Effector memory CD4-positive, alpha-beta T cell (primary cell): Measurements from ENCODE around the gene ECT2L.

Source experiments
- DNase-seq, 3 donors: peaks; one replicate each; pipeline ENCODE4 v3.0.0-alpha.2; 2020
- H3K27ac ChIP-seq: 2 replicates; pipeline ENCODE4 v1.7.0; 2013; ENCODE audit warnings: mild to moderate bottlenecking, low read length, moderate library complexity; ENCODE audit not compliant: insufficient read depth, poor library complexity, severe bottlenecking
- H3K27me3 ChIP-seq: replicated peaks from 2 replicates; pipeline ENCODE4 v1.7.0; 2013; ENCODE audit warnings: mild to moderate bottlenecking, low read length; ENCODE audit not compliant: insufficient read depth, control insufficient read depth, poor library complexity, severe bottlenecking
- H3K36me3 ChIP-seq: 2 replicates; pipeline ENCODE4 v1.7.0; 2013; ENCODE audit warnings: mild to moderate bottlenecking, low read length, moderate library complexity; ENCODE audit not compliant: control insufficient read depth, insufficient read depth
- H3K4me1 ChIP-seq: 2 replicates; pipeline ENCODE4 v1.7.0; 2013; ENCODE audit warnings: low read length, mild to moderate bottlenecking; ENCODE audit not compliant: control insufficient read depth, insufficient read depth, poor library complexity, severe bottlenecking
- H3K4me3 ChIP-seq: 2 replicates; pipeline ENCODE4 v1.7.0; 2013; ENCODE audit warnings: low read length, low read depth, mild to moderate bottlenecking; ENCODE audit not compliant: insufficient read depth, poor library complexity, severe bottlenecking
- H3K9me3 ChIP-seq: 2 replicates; pipeline ENCODE4 v1.7.0; 2013; ENCODE audit warnings: mild to moderate bottlenecking, low read length, moderate library complexity; ENCODE audit not compliant: control insufficient read depth

The ECT2L gene

GRCh38 chr6:138818496-138819194 is 22.8 kb downstream of the ECT2L start:
- no peaks in the 10 kb centered on the region for H3K4me1 ChIP-seq
- H3K27me3 ChIP-seq, result no peaks in the 10 kb centered on the region
- H3K36me3 ChIP-seq, result no peaks in the 10 kb centered on the region
- no peak overlapping the region for H3K27ac ChIP-seq
- no peak for DNase-seq
- no peaks in the 10 kb centered on the region for H3K9me3 ChIP-seq
- H3K4me3 ChIP-seq, result no peak overlapping the region

- no peak for DNase-seq
- no peak overlapping the region for H3K4me3 ChIP-seq
- H3K27ac ChIP-seq, result no peak overlapping the region
- H3K9me3 ChIP-seq, result no peaks in the 10 kb centered on the region
- no peaks in the 10 kb centered on the region for H3K27me3 ChIP-seq
- no peaks in the 10 kb centered on the region for H3K4me1 ChIP-seq
- no peaks in the 10 kb centered on the region for H3K36me3 ChIP-seq
These were observed 25.6 kb downstream of the ECT2L start for GRCh38 chr6:138821519-138821918.

- Histone ChIP-seq H3K27ac (no peak overlapping the region), H3K4me1 (no peaks in the 10 kb centered on the region), H3K36me3 (no peaks in the 10 kb centered on the region), H3K4me3 (no peak overlapping the region), H3K9me3 (no peaks in the 10 kb centered on the region), H3K27me3 (no peaks in the 10 kb centered on the region)
- DNase-seq, result no peak
These were observed 28.7 kb downstream of the ECT2L start for GRCh38 chr6:138824482-138825144.

GRCh38 chr6:138830248-138830647 is 34.4 kb downstream of the ECT2L start:
- H3K27ac ChIP-seq, result no peak overlapping the region
- H3K4me1 ChIP-seq, result no peaks in the 10 kb centered on the region
- H3K4me3 ChIP-seq, result no peak overlapping the region
- H3K9me3 ChIP-seq, result no peaks in the 10 kb centered on the region
- H3K36me3 ChIP-seq, result no peaks in the 10 kb centered on the region
- no peaks in the 10 kb centered on the region for H3K27me3 ChIP-seq
- no peak for DNase-seq

- Histone ChIP-seq H3K27ac (no peak overlapping the region), H3K27me3 (no peaks in the 10 kb centered on the region), H3K36me3 (no peaks in the 10 kb centered on the region), H3K9me3 (no peaks in the 10 kb centered on the region), H3K4me1 (no peaks in the 10 kb centered on the region), H3K4me3 (no peak overlapping the region)
- DNase-seq, result no peak
These were observed 36.3 kb downstream of the ECT2L start for GRCh38 chr6:138832182-138832581.

- Histone ChIP-seq H3K27ac (no peak overlapping the region), H3K9me3 (no peaks in the 10 kb centered on the region), H3K4me1 (no peaks in the 10 kb centered on the region), H3K4me3 (no peak overlapping the region), H3K27me3 (no peaks in the 10 kb centered on the region), H3K36me3 (no peaks in the 10 kb centered on the region)
- no peak for DNase-seq
These were observed 38.1 kb downstream of the ECT2L start for GRCh38 chr6:138833816-138834539.

GRCh38 chr6:138837246-138837645 is 41.4 kb downstream of the ECT2L start:
- H3K9me3 ChIP-seq, result no peaks in the 10 kb centered on the region
- no peak overlapping the region for H3K27ac ChIP-seq
- no peaks in the 10 kb centered on the region for H3K4me1 ChIP-seq
- no peaks in the 10 kb centered on the region for H3K27me3 ChIP-seq
- no peak overlapping the region for H3K4me3 ChIP-seq
- H3K36me3 ChIP-seq, result no peaks in the 10 kb centered on the region
- no peak for DNase-seq

GRCh38 chr6:138844192-138844591 is 48.3 kb downstream of the ECT2L start:
- Histone ChIP-seq H3K4me1 (no peaks in the 10 kb centered on the region), H3K36me3 (no peaks in the 10 kb centered on the region), H3K4me3 (no peak overlapping the region), H3K9me3 (no peaks in the 10 kb centered on the region), H3K27ac (no peak overlapping the region), H3K27me3 (no peaks in the 10 kb centered on the region)
- no peak for DNase-seq

- no peak for DNase-seq
- Histone ChIP-seq H3K4me1 (no peaks in the 10 kb centered on the region), H3K9me3 (no peaks in the 10 kb centered on the region), H3K4me3 (no peak overlapping the region), H3K27ac (no peak overlapping the region), H3K27me3 (no peaks in the 10 kb centered on the region), H3K36me3 (no peaks in the 10 kb centered on the region)
These were observed 52.0 kb downstream of the ECT2L start for GRCh38 chr6:138847884-138848283.

- Histone ChIP-seq H3K27ac (no peak overlapping the region), H3K4me1 (no peaks in the 10 kb centered on the region), H3K36me3 (no peaks in the 10 kb centered on the region), H3K4me3 (no peak overlapping the region), H3K27me3 (no peaks in the 10 kb centered on the region), H3K9me3 (no peaks in the 10 kb centered on the region)
- no peak for DNase-seq
These were observed 52.6 kb downstream of the ECT2L start for GRCh38 chr6:138848461-138848860.
